Placental pericyte (primary cell): ENCODE data around the gene IPO7. TPM values are rescaled to one million over a fixed set of nuclear protein-coding genes. Genes with fewer than 3 reads are reported as not detected.

Experiments
- small RNA-seq: library from RNA; depleted of rRNA; stranded (forward); fragments of <200 nt; gene quantifications from one replicate; pipeline ENCODE3, GENCODE V24; 2012; ENCODE audit warnings: low replicate concordance
- total RNA-seq: library from RNA; depleted of rRNA; stranded (reverse); fragments of >200 nt; gene quantifications from 2 replicates; pipeline ENCODE4 v1.2.3, GENCODE V29; 2012

IPO7 gene
- total RNA-seq = 83.2 and 182 TPM in 2 replicates

GRCh38 chr11:9384535-9385326, at the start of gene IPO7:
Gene IPO7, plus strand, starts transcription at chr11:9384652. Its CDS starts 112 bp downstream, at chr11:9384764.

DNA sequence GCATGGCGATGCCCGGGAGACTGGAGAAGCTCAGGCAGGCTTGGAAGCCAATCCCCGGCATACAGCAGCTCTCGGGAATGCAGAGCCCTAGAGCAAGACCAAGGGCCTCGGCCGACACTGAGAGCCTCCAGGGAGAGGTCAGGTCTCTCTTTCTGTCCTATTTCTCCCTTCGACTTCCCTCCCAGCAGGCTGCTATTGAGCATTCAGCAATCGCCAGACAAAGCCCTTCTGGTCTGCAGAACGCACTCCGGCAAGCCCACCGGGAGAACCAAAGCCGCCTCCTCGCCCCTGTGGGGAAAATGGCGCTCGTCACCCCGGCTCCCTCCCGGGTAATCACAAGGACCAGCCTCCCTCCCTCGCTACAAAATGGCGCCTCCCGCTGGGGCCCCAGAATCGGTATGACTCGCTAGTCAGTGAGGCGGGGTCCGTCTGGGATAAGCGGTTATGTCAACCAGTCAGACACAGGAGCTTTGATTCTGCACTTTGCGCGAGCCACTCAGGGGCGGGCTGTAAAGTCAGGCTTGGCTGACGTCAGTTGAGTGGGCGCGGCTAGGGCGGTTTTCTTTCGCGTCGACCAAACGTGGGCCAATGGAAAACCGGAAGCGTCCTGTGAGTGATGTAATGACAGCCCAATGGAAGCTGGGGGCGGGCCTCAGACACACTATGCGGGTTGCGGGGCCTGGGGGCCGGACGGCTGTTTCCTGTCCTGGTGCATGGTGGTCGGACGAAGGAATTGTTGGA, 76.0 kb downstream of the IPO7 start, which contains the start of gene ZNF143:
ZNF143 (plus strand) TSS at position 691 of the 741 bp plus-strand sequence. CDS start 10,297 bp downstream, outside the sequence.

Small RNA genes within 50 kb of the gene (small RNA-seq; reads per million reads assigned to genes)
- gene SNORA23 = 205 reads per million, percentile 99 among the genes with 10 or more reads in this experiment

Other genes with a start within 250 kb of the IPO7 start
- 131 and 167 TPM in 2 replicates for gene DENND5A, start 119.3 kb upstream of the IPO7 start, total RNA-seq
- 66.1 and 142 TPM in 2 replicates for gene TMEM41B, start 70.1 kb upstream of the IPO7 start, total RNA-seq
- gene ZNF143, start 76.4 kb downstream of the IPO7 start, total RNA-seq = 21.0 and 31.6 TPM in 2 replicates
- gene WEE1, start 189.0 kb downstream of the IPO7 start, total RNA-seq = 31.3 and 62.3 TPM in 2 replicates